GM19372 (cell line): ENCODE results near the gene ATP2B2.

ENCODE experiments used
- ATAC-seq: cut with Tn5 transposase; IDR thresholded peaks from one replicate; pipeline ENCODE4 v1.9.1; 2021; ENCODE audit warnings: mild to moderate bottlenecking, low read depth, moderate library complexity; ENCODE audit not compliant: unreplicated experiment

Gene ATP2B2

DNA sequence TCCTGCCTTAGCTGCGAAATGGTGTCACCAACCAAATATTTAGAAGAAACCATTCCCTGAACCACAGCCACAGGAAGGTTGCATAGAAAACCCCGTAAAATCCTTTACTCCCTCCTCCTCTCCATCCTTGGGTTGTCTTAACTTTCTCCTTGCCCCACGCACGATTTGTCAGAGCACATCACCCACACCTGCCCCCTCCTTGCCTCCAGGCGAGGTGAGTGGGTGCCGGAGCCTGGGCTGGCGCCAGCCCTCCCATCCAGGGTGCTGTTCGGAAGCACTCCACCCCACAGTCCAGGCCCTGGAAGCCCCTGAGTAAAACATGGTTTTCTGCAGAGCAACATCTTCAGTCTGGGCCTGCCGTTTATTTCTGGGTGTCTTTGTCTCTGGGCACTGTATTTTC lies 216.3 kb downstream of the ATP2B2 start:
- ATAC-seq = no peak

DNA sequence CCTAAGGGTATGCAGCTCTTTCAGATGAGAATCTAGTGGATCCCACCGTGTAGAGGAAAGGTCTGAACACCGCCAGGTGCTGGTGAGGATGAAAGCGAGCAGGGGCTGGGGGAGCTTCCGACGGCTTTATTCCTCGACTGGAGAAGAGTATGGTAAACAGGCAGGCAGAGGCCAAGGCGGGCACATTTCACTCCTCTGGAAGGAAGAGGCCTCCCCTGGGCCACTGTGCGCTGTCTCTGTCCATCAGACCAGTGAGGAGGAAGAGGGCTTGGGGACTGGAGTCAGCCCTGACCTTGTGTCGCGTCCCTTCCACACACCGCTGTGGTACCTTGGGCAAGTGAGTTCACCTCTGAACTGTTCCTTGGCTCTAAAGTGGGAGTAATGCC lies 216.8 kb downstream of the ATP2B2 start:
- no peak for ATAC-seq

DNA sequence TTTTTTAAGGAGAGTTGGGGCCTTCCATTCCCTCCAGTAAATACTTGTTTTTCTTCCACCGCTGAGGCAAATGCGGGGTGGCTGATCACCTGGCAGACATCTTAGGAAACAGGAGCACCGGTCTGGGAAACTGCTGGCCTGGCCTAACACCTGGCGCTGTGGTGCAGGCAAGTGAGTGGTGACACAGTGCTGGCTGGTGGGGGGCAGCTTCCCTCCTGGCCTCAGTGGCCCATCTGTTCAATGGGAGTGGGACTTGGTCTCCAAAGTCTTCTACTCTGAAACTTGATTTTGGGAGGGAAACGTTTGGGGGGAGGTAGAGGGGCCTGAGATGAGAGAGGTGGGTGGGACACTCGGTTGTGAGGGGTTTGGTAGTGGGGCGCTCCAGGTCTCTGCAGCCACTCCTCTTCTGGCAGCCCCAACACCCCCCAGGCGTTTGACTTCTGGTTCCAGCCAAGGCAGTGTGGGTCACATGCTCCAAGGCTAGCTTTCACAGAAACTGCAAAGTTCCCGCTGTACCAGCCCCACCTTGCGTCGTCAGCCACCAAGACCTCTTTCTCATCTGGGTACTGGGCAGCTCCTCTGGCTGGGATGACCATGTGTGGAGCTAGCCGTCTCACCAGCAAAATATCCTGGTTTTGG lies 217.3 kb downstream of the ATP2B2 start:
- no peak for ATAC-seq

DNA sequence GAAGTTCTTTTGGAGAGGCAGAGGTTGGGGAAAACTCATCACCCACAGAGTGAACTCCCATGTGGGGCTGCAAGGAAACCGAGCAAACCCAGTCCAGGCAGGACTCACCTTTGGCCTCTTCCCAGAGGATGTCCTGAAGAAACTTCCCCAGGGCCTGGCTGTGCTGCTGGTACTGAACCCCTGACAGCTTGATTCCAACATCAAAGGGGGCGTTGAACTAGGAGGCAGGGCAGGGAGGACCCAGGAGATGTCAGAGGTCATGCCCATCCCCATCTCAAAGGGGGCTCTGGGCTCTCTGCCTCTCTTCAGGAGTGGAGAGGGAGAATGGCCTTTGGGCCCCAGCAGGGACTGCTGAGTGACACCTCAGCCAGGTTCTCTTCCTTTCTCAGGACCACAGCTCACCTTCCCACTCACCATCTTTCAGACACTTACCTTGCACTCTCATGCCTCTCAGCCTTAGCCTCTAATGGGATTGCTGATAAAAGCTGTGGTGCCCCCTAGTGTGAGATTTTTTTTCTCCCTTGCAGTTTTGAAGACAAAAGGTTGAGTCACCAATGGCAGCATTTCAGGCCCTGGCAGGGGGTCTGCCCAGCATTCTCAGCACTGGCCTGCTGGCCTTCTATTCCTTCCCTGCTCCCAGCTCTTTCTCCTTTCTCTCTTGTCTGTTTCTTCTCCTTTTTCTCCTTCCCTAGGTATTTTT lies 218.6 kb downstream of the ATP2B2 start:
- ATAC-seq = no peak

DNA sequence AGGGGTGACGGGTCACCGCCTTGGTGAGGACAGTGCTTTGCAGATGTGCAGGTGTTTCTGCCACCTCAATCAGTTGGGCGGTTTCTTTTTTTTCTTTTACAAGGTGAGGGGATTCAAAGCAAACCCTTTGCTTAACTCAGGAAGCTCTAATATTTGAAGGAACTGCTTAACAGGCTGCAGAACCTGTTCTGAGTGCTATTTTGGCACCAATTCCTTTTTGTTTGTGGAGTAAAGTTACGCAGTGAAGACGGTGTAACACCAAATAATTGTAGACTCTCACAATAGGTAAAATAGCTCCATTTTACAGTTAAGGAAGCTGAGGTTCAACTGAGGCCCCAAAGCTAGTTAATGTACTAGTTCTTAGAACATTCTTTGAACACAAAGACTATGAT lies 219.3 kb downstream of the ATP2B2 start:
- no peak for ATAC-seq

DNA sequence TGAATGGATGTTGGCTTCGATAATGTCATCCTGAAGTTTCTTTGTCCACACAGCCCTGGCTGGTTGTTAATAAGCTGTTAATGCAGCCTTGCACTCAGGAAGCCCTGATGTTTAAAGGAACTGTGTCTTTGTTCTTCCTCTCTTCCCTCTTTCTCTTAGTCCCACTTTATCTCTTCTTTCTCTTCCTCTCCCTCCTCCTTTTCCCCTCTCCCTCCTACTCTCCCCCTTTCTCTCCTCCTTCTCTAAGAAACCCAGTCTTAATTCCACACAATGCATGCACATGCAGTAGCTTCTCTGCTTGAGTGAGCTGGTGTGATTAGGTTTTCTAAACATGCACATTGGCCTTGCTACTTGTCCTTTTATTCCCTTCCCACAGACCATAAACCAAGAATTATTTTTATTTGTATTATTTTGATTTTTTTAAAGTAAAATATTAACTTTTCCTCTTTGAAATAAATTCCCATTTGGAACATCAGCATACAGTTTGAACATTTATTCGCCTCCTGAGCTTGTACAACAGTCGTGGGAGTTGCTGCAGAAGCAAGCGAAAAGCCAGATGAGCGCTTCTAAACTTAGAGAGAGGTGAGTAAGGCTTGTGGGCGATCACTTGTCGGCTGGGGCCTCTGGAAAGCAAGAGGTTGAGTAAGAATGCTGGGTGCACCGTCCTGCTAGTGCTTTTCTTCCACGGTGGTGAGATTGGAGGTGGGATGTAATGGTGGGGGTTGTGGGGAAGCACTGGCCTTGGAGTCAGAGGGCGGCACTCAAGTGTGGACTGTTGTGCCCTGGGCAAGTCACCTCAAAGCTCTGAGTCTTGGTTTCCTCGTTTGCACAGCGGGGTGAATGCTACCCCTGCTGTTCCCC lies 219.9 kb downstream of the ATP2B2 start:
- no peak for ATAC-seq

DNA sequence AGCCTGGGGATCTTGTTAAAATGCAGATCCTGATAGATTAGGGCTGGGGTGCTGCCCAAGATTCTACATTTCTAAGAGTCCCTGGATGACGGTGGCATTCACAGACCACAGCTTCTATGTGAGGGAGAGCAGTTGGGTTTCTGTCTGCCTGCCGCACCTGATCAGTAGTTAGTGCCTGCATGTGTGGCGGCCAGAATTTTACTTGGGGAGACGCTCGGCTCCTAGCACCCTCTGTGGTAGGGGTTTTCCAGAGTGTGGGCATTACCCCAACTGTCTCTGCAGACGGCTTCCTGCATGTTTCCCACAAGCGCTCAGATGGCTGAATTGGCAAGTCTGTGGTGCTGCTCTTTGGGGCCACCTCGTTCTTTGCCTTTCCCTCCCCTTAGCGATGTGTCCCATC lies 220.9 kb downstream of the ATP2B2 start:
- no peak for ATAC-seq

DNA sequence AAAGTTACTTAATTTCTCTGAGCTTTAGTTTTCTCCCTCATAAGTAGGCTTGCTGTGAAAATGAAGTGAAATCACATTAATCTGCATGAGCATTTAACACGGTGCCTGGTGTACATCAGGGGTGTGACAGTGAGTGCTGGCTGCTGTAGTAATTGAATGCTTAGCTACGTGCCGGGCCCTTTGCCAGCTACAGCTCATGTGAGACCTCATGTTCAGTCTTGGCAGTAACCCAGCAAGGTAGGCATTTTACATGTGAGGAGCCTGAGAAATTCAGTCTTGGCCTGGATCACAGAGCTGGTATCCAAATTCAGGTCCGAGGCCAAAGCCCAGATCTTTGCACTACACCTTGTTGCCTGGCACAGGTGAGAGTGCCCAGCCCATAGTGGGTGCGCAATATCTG lies 221.7 kb downstream of the ATP2B2 start:
- ATAC-seq = no peak

DNA sequence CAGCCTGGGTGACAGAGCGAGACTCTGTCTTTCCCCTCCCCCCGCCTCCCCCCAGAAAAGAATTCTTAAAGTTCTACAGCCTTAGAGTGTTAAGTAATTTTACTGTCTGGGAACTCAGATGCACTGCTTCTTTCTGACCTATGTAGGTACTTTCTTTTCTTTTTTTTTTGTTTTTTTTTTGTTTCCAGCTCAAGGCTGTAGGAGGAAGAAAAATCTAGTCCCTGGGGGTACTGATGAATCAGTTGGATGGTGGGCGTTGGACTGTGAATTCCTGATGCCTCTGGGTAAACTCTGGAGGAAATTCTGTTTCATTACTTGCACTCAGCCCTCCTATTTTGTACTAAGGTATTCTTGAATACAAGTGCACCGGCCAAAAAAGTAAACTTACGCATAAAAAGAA lies 223.4 kb downstream of the ATP2B2 start:
- ATAC-seq = no peak

DNA sequence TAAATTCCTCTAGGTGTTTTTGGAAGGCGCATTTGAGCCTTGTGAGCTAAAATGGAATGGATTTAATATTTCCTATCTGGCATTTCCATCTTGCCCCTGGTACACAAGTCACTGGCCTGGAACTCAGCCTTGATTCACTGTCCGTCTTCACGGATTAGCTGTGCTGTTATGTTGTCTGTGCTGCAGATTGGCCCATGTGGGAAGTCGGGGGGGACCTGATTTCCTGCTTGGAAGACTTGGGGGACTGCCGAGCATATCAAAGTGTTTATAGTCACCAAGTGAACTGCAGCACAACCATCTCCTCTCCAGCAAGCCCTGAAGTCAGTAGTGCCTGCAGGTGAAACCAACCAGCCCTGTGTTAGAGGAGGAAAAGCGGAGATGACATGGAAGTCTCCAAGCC lies 224.8 kb downstream of the ATP2B2 start:
- no peak for ATAC-seq

DNA sequence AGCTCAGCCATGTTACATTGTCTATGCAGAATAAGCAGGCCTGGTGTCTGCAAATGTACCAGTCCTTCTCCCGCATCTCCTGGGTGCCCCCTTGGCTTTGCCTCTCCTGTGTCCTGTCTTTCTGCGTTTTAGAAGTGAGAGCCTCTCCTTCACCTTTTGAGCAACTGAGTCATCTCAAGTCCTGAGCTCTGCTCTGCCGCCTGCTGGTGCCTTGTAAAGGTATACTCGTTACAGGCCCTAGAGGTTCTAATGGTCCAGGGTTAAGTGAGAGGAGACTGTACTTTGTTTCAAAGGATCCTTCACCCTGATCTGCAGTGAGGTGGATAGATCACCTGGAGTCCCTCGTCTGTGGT lies 225.2 kb downstream of the ATP2B2 start:
- ATAC-seq = no peak

DNA sequence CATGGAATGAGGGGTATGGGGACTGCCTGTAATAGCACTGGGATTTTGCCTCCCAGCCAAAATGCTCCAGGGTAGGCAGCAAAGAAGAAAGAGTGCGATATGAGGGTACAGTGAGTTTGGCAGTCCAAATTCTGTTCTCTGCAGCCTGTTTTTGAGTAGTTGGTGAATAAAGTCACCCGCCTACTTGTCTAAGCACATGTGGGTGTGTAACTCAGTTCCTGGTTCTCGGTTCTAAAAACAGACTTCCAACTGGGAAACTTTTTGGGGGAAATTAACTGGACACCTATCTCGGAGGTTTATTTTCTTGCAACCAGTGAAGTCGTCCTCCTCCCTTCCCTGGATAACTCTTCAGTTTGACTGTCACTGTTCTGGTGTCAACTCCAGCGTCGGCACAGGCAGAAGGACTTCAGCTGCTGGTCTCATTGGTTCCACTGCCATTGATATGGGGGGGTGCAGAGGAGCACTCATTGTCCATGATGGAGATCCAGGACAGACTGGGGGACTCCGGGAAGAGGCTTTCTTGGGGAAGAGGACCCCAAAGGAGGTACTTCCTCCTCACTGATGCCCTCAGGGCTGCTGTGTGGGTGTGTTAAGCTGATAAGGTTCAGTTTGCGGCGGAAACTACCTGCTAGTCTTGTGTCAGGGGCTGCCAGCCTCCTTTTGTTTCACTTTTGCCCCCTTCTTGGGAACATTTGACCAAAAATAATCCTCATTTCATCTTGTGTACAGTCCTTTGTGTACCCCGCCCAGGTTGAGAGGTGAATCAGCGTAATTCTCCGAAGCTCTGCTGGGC lies 225.8 kb downstream of the ATP2B2 start:
- no peak for ATAC-seq

DNA sequence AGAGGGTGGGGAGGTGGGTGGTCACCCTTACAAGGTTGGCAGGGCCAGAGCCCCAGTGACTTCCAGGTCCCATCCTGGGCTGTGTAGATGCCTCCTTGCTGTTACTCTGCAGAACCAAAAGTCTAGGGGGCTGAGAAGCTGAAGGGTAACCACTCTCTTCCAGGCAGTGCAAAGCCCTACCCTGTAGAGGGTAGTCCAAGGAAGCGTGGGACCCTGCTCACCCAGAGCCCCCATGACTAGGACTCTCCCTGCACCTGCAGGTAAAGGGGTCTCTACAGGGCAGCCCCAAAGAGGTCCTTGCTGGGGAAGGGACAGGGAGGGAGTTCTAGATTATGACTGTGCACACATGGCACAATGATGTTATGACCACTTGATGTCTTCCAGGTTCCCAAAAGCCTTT lies 226.9 kb downstream of the ATP2B2 start:
- no peak for ATAC-seq

DNA sequence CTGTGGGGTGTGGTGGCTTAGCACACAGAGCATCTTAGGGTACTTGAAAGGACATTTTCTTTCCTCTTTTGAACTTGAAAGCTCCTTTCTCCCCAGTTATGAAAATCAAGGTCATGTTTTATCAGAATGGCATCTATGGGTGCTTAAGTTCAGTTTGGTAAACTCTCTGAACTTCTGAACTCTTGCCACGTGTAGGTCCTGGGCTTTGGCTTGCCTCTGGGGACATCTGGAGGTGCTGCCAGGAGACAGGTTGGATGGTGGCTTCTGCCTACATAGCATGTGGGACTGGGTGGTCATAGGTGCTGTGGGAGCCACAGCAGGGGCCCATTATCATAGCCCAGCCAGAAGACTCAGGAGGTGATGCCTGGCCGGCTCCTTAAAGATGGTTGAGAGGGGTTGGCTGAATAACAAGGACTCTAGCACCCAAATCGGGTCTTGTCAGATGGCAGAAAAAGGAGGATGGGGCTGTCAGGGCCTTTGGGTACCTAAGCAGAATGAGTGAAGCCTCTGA lies 228.2 kb downstream of the ATP2B2 start:
- no peak for ATAC-seq

DNA sequence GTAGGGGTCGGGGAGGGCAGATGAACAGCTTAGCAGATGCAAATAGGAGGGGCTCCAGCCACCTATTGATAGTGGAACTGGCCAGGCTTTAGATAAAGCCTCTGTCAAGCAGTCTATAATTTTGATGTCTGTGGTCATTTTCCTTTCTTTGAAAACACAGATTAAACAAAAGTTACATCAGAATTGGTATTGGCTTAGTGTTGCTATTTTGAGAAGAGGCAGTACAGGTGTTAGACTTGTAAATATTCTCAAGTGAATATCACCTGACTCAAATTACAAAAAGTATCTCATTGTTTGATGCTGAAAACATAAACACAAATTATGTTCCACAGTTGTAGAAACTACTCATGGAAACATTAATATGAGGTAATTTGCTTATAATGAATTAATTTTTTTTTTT lies 230.8 kb downstream of the ATP2B2 start:
- no peak for ATAC-seq
